Dermis blood vessel endothelial cell (primary cell): ENCODE measurements around the gene CMPK1. TPM values are rescaled to one million over a fixed set of nuclear protein-coding genes. Genes with fewer than 3 reads are reported as not detected.

ENCODE experiments used
- DNase-seq: peaks from one replicate; pipeline ENCODE4 v3.0.0; 2010
- total RNA-seq: library from RNA; depleted of rRNA; stranded (reverse); fragments of >200 nt; gene quantifications from 2 replicates; pipeline ENCODE4 v1.2.3, GENCODE V29; 2014

Gene CMPK1
- total RNA-seq, 1 donor from 2014 or later, result 112 TPM

DNA sequence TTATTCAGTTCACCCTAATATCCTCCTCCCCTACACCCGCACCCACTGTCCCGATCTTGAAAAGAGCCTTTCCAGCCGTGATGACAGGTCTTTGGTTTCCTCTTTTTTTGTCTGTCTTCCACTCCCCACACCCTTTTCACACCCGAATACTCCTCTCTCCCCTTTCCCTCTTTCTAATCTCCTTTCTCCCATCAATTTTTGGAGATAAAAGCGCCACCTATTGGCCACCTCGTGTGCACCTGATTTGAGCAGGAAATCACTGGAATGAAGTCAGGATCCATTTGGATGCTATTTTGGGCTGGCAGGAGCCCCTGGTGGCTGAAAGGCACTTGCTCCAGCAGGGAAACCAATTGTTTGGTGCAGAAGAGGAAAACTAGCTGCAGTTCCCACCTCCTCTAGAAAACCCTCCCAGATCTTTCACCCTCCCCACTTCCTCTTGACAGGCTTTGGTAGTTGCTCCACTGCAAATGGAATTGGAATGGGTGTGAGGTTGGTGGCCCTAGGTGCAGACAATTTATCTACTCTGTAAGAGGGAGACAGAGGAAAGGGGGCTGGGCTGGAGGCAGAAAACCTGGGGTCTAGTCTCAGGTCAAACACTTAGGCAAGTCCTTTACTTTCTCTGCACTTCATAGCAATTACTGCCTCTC lies 90.9 kb downstream of the CMPK1 start:
- peak; percentile 64 for DNase-seq

Other genes with a start within 250 kb of the CMPK1 start
- not detected in 2 replicates for gene CYP4A22, start 196.3 kb upstream of the CMPK1 start, total RNA-seq
- 0.42 and 1.0 TPM in 2 replicates for gene PDZK1IP1, start 143.8 kb upstream of the CMPK1 start, total RNA-seq
- gene TAL1, start 101.6 kb upstream of the CMPK1 start, total RNA-seq, result 61.1 and 84.5 TPM in 2 replicates
- 6.1 and 18.1 TPM in 2 replicates for gene STIL, start 19.6 kb upstream of the CMPK1 start, total RNA-seq
- not detected in 2 replicates for gene FOXE3, start 82.5 kb downstream of the CMPK1 start, total RNA-seq
- gene FOXD2, start 104.3 kb downstream of the CMPK1 start, total RNA-seq, result under 0.01 and 0.09 TPM in 2 replicates